ENCODE data around the gene TLR4. TPM values are rescaled to one million over a fixed set of nuclear protein-coding genes. Genes with fewer than 3 reads are reported as not detected.

TLR4 gene
- 139 and 141 TPM in 2 replicates for total RNA-seq

DNA sequence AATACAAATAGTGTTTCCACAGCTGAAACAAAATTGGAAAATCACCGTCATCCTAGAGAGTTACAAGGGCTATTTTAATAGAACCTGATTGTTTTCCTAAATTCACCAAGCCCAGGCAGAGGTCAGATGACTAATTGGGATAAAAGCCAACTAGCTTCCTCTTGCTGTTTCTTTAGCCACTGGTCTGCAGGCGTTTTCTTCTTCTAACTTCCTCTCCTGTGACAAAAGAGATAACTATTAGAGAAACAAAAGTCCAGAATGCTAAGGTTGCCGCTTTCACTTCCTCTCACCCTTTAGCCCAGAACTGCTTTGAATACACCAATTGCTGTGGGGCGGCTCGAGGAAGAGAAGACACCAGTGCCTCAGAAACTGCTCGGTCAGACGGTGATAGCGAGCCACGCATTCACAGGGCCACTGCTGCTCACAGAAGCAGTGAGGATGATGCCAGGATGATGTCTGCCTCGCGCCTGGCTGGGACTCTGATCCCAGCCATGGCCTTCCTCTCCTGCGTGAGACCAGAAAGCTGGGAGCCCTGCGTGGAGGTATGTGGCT is at the start of gene TLR4:
Gene TLR4, plus strand, starts transcription at position 380 of the 552 bp plus-strand sequence. Its CDS starts 70 bp downstream, at position 450.

Small RNA genes within 50 kb of the gene (small RNA-seq; reads per million reads assigned to genes)
- not detected for gene RNU6-1082P
